ENCODE measurements around the gene AUH.
"Not testable (repeated sequence)": the region's sequence is repeated elsewhere in the genome, so short reads cannot be mapped to it uniquely, and the experiment has no call there.

AUH gene

GRCh38 chr9:91200692-91201336 is 160.9 kb downstream of the AUH start:
- peaks cover 61% of the 10 kb centered on the region for H3K27me3 ChIP-seq (ENCODE audit: low read depth, low read length)
- H4K20me1 ChIP-seq (ENCODE audit: insufficient read depth, low read length): no peaks in the 10 kb centered on the region
- peaks cover 18% of the 10 kb centered on the region; the same call in 1 of the 2 replicates for H3K9me3 ChIP-seq (ENCODE audit: insufficient read depth, low read length)
- H3K36me3 ChIP-seq (replicated peaks; ENCODE audit: low read depth, low read length): no peaks in the 10 kb centered on the region
- no peak overlapping the region for H3K4me3 ChIP-seq (ENCODE audit: low read length)
- peaks cover 9% of the 10 kb centered on the region for H3K4me1 ChIP-seq (ENCODE audit: low read length)
- H2AFZ ChIP-seq (ENCODE audit: low read depth, low read length): no peak overlapping the region
- no peak overlapping the region for H3K27ac ChIP-seq (ENCODE audit: low read length)
- TF ChIP-seq CTCF (IDR thresholded peaks at IDR 0.05; ENCODE audit: low read depth, low read length): no peak
- TF ChIP-seq EZH2phosphoT487 (IDR thresholded peaks at IDR 0.05; ENCODE audit: low read depth): no peak
- H3K4me2 ChIP-seq (ENCODE audit: low read length): no peak overlapping the region
- H3K79me2 ChIP-seq (ENCODE audit: low read length): no peaks in the 10 kb centered on the region
- no peak overlapping the region for H3K9ac ChIP-seq (ENCODE audit: low read length)

- H3K9ac ChIP-seq (ENCODE audit: low read length): no peak overlapping the region
- H3K79me2 ChIP-seq (ENCODE audit: low read length): no peaks in the 10 kb centered on the region
- no peak overlapping the region for H2AFZ ChIP-seq (ENCODE audit: low read depth, low read length)
- H3K27ac ChIP-seq (ENCODE audit: low read length): no peak overlapping the region
- H3K36me3 ChIP-seq (replicated peaks; ENCODE audit: low read depth, low read length): no peaks in the 10 kb centered on the region
- H3K9me3 ChIP-seq (ENCODE audit: insufficient read depth, low read length): peaks cover 18% of the 10 kb centered on the region; the same call in 1 of the 2 replicates
- no peak for TF ChIP-seq EZH2phosphoT487 (IDR thresholded peaks at IDR 0.05; ENCODE audit: low read depth)
- no peak for TF ChIP-seq CTCF (IDR thresholded peaks at IDR 0.05; ENCODE audit: low read depth, low read length)
- H4K20me1 ChIP-seq (ENCODE audit: insufficient read depth, low read length): no peaks in the 10 kb centered on the region
- peaks cover 9% of the 10 kb centered on the region for H3K4me1 ChIP-seq (ENCODE audit: low read length)
- H3K27me3 ChIP-seq (ENCODE audit: low read depth, low read length): peaks cover 62% of the 10 kb centered on the region
- no peak overlapping the region for H3K4me2 ChIP-seq (ENCODE audit: low read length)
- H3K4me3 ChIP-seq (ENCODE audit: low read length): no peak overlapping the region
Measured at GRCh38 chr9:91199739-91200497, 161.8 kb downstream of the AUH start.

- H3K4me2 ChIP-seq (ENCODE audit: low read length); H3K4me3 ChIP-seq (ENCODE audit: low read length); H3K27ac ChIP-seq (ENCODE audit: low read length); H3K9ac ChIP-seq (ENCODE audit: low read length); H3K79me2 ChIP-seq (ENCODE audit: low read length); H4K20me1 ChIP-seq (ENCODE audit: insufficient read depth, low read length); H2AFZ ChIP-seq (ENCODE audit: low read depth, low read length); H3K36me3 ChIP-seq (replicated peaks; ENCODE audit: low read depth, low read length): not testable (repeated sequence)
- Histone ChIP-seq H3K9me3 (ENCODE audit: insufficient read depth, low read length) (peaks cover 18% of the 10 kb centered on the region; the same call in 1 of the 2 replicates), H3K27me3 (ENCODE audit: low read depth, low read length) (peaks cover 69% of the 10 kb centered on the region), H3K4me1 (ENCODE audit: low read length) (peaks cover 12% of the 10 kb centered on the region)
Measured at GRCh38 chr9:91198881-91199280, 162.8 kb downstream of the AUH start.

GRCh38 chr9:91198405-91198804 is 163.3 kb downstream of the AUH start:
- Histone ChIP-seq H3K36me3 (replicated peaks; ENCODE audit: low read depth, low read length) (no peaks in the 10 kb centered on the region), H4K20me1 (ENCODE audit: insufficient read depth, low read length) (no peaks in the 10 kb centered on the region), H3K4me1 (ENCODE audit: low read length) (peaks cover 13% of the 10 kb centered on the region), H2AFZ (ENCODE audit: low read depth, low read length) (no peak overlapping the region), H3K9ac (ENCODE audit: low read length) (no peak overlapping the region), H3K4me2 (ENCODE audit: low read length) (no peak overlapping the region), H3K27me3 (ENCODE audit: low read depth, low read length) (peaks cover 72% of the 10 kb centered on the region), H3K9me3 (ENCODE audit: insufficient read depth, low read length) (peaks cover 18% of the 10 kb centered on the region; the same call in 1 of the 2 replicates), H3K79me2 (ENCODE audit: low read length) (no peaks in the 10 kb centered on the region), H3K4me3 (ENCODE audit: low read length) (no peak overlapping the region), H3K27ac (ENCODE audit: low read length) (no peak overlapping the region)
- TF ChIP-seq CTCF (IDR thresholded peaks at IDR 0.05; ENCODE audit: low read depth, low read length) (no peak), EZH2phosphoT487 (IDR thresholded peaks at IDR 0.05; ENCODE audit: low read depth) (no peak)
